OCI-M2 (cell line): ENCODE measurements around the gene C11orf71.

Experiments
- DNase-seq: peaks from one replicate; lab custom pipeline; 2025; ENCODE audit not compliant: unreplicated experiment; lab: John Stamatoyannopoulos, UW

Gene C11orf71

DNA sequence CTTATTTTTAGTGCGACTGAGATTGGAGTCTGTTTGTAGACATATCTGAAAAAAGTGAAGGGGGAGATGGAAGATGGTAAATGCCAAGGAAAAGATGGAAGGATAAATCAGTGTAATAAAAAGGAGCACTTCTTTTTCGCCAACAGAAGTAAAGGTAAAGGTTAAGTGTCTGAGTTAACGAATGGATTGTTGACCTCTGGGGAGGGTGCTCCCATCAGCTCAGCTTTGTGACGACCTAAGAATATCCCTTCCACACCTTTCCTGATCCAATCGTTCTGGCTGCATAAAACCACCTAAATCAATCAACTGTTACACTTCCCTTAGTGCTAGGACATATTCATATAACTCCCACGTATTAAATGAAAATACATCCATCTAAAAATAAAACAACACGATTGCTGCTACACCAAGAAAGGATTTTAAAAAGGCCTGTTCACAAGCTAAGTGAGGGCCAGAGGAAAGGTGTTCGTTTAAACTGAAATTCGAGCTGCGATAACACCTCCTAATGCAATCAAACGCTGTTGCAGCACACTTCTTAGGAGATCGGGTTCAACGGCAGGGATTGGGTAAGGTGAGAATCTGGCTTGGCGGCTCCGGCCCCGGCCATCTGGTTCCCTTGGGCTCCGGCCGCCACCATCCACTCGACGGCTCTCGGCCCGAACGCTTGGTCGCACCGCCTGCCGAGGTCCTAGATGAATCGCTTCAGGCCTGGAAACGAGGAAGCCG lies 658 bp downstream of the C11orf71 start:
- no peak for DNase-seq

DNA sequence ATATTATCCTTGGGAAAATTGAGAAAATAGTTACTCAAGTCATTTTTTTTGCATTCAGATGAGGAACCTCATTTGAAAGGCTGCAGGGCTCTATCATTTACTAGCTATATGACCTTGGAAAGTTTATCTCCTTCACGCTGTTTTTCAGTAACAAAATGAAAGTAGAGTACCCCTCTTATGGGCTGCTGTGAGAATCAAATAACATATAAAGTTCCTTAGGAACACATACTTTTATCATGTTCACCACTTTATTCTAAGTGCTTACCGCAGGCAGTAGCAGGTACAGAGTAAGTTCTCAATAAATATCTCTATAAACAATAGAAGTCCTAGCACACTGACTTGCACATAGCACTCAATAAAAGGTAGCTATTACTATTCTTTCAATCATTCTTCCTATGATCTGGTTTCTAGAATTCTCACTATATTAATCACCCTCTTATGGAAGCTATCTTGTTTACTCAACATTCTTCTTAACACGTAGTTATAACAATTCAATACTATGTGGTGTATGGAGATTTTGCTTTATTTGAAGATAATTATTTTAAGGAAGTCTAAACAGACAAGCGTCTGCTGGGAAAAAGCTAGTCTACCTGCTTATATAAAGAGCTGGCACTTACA lies 1.9 kb downstream of the C11orf71 start:
- DNase-seq = no peak

GRCh38 chr11:114397349-114397982 lies 2.8 kb downstream of the C11orf71 start:
- DNase-seq = no peak

DNA sequence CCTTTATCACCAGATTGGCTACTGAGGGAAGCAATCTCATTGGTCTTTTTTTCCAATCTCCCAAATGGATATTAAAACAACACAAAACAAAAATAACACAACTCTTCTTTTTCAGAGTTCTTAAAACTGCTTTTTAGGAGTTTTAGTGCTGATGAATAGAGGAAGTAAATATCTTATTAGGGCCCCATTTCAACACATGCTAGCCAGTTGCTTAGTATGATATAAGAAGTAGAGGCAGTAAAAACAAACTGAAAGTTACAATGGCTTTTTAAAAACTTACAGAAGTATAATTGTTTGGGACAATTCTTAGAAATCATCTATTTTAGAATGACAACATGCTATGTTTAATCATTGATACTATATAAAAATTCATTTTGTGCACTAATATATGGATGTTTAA lies 3.4 kb downstream of the C11orf71 start:
- DNase-seq = no peak

- no peak for DNase-seq
Measured at GRCh38 chr11:114395736-114396135, 4.6 kb downstream of the C11orf71 start.

GRCh38 chr11:114392735-114393667 lies 7.3 kb downstream of the C11orf71 start:
- DNase-seq = no peak

DNA sequence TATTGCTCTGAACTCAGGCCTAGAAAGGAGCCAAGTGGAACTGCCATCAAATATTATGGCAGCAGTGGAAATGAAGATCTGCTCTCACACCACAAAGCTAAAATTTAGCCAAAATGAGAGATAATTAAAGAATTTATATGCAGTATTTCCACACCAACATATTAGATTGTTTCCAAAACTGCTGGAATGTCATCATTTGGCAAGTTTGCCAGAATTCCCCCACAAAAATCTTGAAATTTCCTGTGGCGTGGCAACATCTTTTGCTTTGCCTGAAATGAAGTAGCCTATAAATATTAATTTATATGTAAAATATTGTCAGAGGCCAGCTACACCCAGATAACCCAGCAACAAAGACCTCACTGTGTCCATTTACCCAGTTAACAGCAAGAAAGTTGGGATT lies 13.8 kb downstream of the C11orf71 start:
- no peak for DNase-seq

GRCh38 chr11:114386131-114386530 lies 14.2 kb downstream of the C11orf71 start:
- DNase-seq = no peak

DNA sequence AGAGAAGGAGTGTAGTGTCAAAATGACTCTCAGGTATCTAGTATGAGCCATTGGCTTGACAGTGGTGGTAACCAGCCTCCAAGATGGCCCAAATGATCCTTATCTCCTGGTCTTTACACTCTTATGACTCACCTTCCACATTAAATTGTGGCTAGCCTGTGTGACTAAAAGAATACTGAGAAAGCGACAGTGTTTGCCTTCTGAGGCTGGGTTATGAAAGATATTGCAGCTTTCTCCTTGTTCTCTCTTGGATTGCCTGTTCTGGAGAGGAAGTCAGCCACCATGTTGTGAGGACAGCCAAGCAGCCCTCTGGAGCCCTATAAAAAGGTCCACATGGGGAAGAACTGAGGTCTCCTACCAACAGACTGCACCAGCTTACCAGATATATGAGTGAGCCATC lies 15.8 kb downstream of the C11orf71 start:
- no peak for DNase-seq

- no peak for DNase-seq
Measured at GRCh38 chr11:114382509-114382908, 17.8 kb downstream of the C11orf71 start.

- DNase-seq = no peak
Measured at GRCh38 chr11:114379394-114380069, 20.8 kb downstream of the C11orf71 start.

DNA sequence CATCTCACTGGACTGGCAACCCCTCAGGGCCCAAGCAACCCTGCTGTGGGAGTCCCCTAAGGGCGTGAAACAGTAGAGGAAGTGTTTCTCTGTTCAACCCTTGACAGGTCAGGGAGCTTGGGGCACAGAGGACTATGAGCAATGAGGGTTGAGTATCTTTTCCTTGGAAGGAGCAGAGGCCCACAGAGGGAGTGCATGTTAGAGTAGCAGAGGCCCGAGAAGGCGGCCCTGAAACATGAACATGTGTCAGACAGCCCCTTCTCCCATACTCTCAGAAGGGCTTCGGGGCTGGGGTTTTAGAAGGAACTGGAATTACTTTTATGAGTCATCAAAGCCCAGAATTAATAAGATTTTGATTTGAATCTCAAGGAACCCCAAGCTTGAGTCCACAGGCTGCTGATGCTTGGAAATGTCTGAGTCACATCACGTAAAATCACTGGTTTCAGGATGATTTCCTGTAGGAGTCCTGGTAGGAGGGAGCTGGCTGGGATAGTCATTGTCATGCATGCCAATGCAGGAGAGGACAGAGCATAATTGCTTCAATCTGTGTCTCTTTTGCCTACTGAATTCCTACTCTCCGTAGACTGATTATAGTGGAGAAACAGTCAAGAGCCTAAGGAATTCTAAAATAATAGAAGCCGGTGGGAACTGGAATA lies 22.6 kb downstream of the C11orf71 start:
- DNase-seq = no peak

- DNase-seq = no peak
Measured at GRCh38 chr11:114375052-114375451, 25.3 kb downstream of the C11orf71 start.

DNA sequence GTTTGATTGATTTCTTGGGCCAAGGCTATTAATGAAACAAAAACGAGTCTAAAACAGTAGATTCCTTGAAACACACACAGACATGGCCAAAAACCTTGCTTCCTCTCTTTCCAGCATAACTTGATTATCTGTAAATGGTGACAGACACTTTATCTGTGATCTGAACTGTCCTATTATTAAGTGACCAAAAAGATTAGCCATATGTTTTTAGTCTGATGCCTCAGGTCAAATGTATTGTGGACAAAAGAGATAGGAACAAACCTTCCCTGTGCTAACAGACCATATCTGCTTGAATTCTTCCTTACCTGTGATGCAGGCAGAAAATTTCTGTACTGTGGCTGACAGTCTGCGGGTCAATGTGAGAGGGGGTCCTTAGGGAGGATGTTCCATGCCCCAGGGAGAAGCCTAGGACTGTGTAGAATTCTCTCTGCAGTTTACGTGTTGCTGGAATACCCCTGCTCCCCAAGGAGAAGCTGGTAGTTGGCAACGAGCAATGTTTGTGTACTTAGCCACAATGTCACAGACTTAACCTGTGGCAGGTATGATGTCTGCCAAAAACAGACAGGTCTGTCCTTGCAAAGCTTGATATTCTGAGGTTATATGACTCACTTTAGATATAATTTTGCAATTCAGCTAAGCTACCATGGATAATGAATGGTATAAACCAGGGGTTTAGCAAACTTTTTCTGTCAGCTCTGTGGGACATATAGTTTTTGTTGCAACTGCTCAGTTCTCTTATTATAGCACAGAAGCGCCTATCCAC lies 31.2 kb downstream of the C11orf71 start:
- no peak for DNase-seq

GRCh38 chr11:114367244-114367957 lies 32.9 kb downstream of the C11orf71 start:
- no peak for DNase-seq

DNA sequence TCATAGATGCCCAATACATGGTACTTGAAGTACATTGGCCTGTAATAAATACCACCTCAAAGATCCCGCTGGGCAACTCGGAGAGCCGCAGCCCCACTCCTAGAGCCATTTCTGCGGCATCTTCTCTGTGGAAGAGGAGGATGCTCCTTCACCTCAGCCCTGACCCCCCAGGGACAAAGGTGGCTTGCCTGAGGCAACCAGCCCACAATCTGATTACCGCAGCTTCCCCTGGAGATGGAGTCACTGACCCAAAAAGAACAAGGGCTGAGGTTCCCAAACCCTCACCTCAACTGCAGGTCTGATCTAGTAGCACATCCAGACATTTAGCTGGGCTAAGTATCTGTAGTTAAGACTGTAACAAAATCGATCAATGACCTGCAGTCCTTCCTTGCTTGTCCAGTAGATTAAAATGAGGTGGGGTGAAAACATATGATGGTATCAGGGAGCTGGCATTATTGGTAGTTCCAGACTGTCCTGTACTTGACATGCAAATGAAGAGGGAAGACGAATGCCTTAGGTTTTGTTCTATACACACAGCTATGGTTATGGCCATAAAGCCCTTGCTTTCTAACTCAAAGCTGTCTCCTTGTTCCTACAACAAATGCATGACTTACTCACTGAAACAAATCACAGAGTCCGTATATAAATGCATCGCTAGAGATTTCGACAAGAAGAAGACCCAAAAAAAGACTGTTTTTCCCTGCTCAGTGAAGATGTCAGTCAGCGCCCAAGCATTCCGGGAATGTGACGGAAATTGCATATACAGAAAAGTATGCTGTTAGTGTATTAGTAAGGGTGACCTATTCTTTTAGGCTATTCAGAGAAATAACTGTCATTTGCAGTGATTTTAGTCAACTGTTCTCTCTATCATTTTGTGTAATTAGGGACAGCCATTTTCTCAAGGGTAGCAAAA lies 33.7 kb downstream of the C11orf71 start:
- DNase-seq = no peak

DNA sequence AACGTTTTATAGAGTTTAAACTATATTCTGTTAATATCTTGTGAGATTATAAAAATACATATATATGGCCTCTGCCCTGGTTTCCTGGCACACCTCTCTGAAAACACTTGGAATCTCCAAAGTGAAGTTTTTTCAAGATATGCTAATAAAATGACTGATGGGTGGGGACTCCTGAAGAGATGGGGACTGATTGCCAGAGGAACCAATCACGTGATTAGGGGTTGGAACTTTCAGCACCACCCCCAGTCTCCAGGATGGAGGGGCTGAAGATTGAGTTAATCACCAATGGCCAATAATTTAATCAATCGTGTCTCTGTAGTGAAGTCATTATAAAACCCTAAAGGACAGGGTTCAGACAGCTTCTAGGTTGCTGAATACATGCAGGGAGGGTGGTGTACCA lies 37.4 kb downstream of the C11orf71 start:
- no peak for DNase-seq

- no peak for DNase-seq
Measured at GRCh38 chr11:114362326-114362725, 38.0 kb downstream of the C11orf71 start.
